WTC11 (cell line): ENCODE results near the gene DNA2. TPM values are rescaled to one million over a fixed set of nuclear protein-coding genes. Genes with fewer than 3 reads are reported as not detected.

Source experiments
- ATAC-seq: fragments of 200-7000 bp; cut with Tn5 transposase; 2 replicates; pipeline ENCODE4 v1.10.0; 2021; ENCODE audit warnings: mild to moderate bottlenecking, moderate library complexity
- CTCF ChIA-PET: fragments of 300-600 bp; sonication (Branson Sonifier 250); formaldehyde crosslinking; loops from one replicate; lab custom pipeline; 2021; ENCODE audit warnings: antibody characterized with exemption; lab: Charles Lee
- POLR2A ChIA-PET: fragments of 350-600 bp; sonication (Branson Sonifier 250); formaldehyde crosslinking; loops from one replicate; lab custom pipeline; 2021; ENCODE audit warnings: antibody characterized with exemption; lab: Charles Lee
- DNase-seq: peaks from one replicate; pipeline ENCODE4 v3.0.0; 2021; ENCODE audit warnings: low spot score
- H3K27ac Mint-ChIP-seq: 2 replicates; pipeline ENCODE4 v1.8.0; 2021; ENCODE audit warnings: mixed read lengths
- H3K27me3 Mint-ChIP-seq: 2 replicates; pipeline ENCODE4 v1.8.0; 2021; ENCODE audit warnings: low read depth, mild to moderate bottlenecking, moderate library complexity, mixed read lengths
- H3K36me3 Mint-ChIP-seq: 2 replicates; pipeline ENCODE4 v1.8.0; 2021; ENCODE audit warnings: mixed read lengths
- H3K4me1 Mint-ChIP-seq: 2 replicates; pipeline ENCODE4 v1.8.0; 2022; ENCODE audit warnings: mixed read lengths
- H3K4me3 Mint-ChIP-seq: 2 replicates; pipeline ENCODE4 v1.8.0; 2021; ENCODE audit warnings: mild to moderate bottlenecking, moderate library complexity, mixed read lengths
- H3K9me3 Mint-ChIP-seq: 2 replicates; pipeline ENCODE4 v1.8.0; 2021; ENCODE audit warnings: mixed read lengths
- AFF4 ChIP-seq: sonication (generic); formaldehyde crosslinking; IDR thresholded peaks from 2 replicates; pipeline ENCODE4 v1.8.1; 2023; ENCODE audit warnings: mild to moderate bottlenecking, missing genetic modification reagents, borderline replicate concordance
- ARID4B ChIP-seq: sonication (generic); formaldehyde crosslinking; IDR thresholded peaks from 2 replicates; pipeline ENCODE4 v1.8.0; 2023; ENCODE audit warnings: missing genetic modification reagents, mild to moderate bottlenecking, borderline replicate concordance
- ATF3 ChIP-seq: sonication (generic); formaldehyde crosslinking; conservative IDR thresholded peaks from 2 replicates; pipeline ENCODE4 v1.8.1; 2022; ENCODE audit warnings: mild to moderate bottlenecking, missing genetic modification reagents
- CBFB ChIP-seq: sonication (generic); formaldehyde crosslinking; IDR thresholded peaks from 2 replicates; pipeline ENCODE4 v1.8.1; 2022; ENCODE audit warnings: mild to moderate bottlenecking, low read depth, missing genetic modification reagents
- E2F1 ChIP-seq: sonication (generic); formaldehyde crosslinking; IDR thresholded peaks from 2 replicates; pipeline ENCODE4 v1.8.0; 2022; ENCODE audit warnings: mild to moderate bottlenecking, missing genetic modification reagents
- FOXK1 ChIP-seq: sonication (generic); formaldehyde crosslinking; IDR thresholded peaks from 2 replicates; pipeline ENCODE4 v1.8.0; 2022; ENCODE audit warnings: mild to moderate bottlenecking, moderate library complexity, missing genetic modification reagents
- GTF2I ChIP-seq: fragments of 250-450 bp; sonication (Bioruptor Pico); conservative IDR thresholded peaks from 2 replicates; pipeline ENCODE4 v1.4.0; 2021; ENCODE audit warnings: mild to moderate bottlenecking
- HMGXB4 ChIP-seq: sonication (generic); formaldehyde crosslinking; IDR thresholded peaks from 2 replicates; pipeline ENCODE4 v1.8.1; 2023; ENCODE audit warnings: mild to moderate bottlenecking, moderate library complexity, missing genetic modification reagents
- NFATC4 ChIP-seq: fragments of 250-450 bp; sonication (Bioruptor Pico); IDR thresholded peaks from 2 replicates; pipeline ENCODE4 v1.9.0; 2021; ENCODE audit warnings: mild to moderate bottlenecking
- SMAD3 ChIP-seq: sonication (generic); formaldehyde crosslinking; IDR thresholded peaks from 2 replicates; pipeline ENCODE4 v1.8.0; 2022; ENCODE audit warnings: missing genetic modification reagents, mild to moderate bottlenecking, borderline replicate concordance
- TCF7 ChIP-seq: sonication (generic); formaldehyde crosslinking; IDR thresholded peaks from 2 replicates; pipeline ENCODE4 v1.8.0; 2022; ENCODE audit warnings: mild to moderate bottlenecking, low read depth, missing genetic modification reagents, moderate library complexity
- ZMAT4 ChIP-seq: fragments of 250-450 bp; sonication (Bioruptor Pico); IDR thresholded peaks from 2 replicates; pipeline ENCODE4 v1.9.0; 2021; ENCODE audit warnings: mild to moderate bottlenecking
- ZNF121 ChIP-seq: sonication (generic); formaldehyde crosslinking; IDR thresholded peaks from 2 replicates; pipeline ENCODE4 v1.8.0; 2023; ENCODE audit warnings: missing genetic modification reagents
- ZNF671 ChIP-seq: fragments of 250-450 bp; sonication (Bioruptor Pico); IDR thresholded peaks from 2 replicates; pipeline ENCODE4 v1.8.0; 2021; ENCODE audit warnings: mild to moderate bottlenecking
- total RNA-seq: library from RNA; stranded (reverse); gene quantifications from 3 replicates; pipeline ENCODE4 v1.2.3, GENCODE V29; 2021

DNA2 gene
- total RNA-seq, 1 experiment from 2014 or later: 46.3 TPM

- TF ChIP-seq ARID4B (CRISPR knock-in tag) (no peak), E2F1 (CRISPR knock-in tag) (no peak), CBFB (CRISPR knock-in tag) (no peak), AFF4 (CRISPR knock-in tag) (no peak), SMAD3 (CRISPR knock-in tag) (no peak), FOXK1 (no peak), ZMAT4 (CRISPR knock-in tag) (no peak), ZNF671 (no peak), ATF3 (CRISPR knock-in tag) (no peak)
Observed at GRCh38 chr10:68442971-68443370, 28.8 kb downstream of the DNA2 start (continued).

GRCh38 chr10:68440898-68441297, 30.9 kb downstream of the DNA2 start:
- POLR2A ChIA-PET: no interaction called here
- Mint-ChIP-seq H3K27ac (no peak overlapping the region), H3K4me1 (no peaks in the 10 kb centered on the region)

More at GRCh38 chr10:68440898-68441297, 30.9 kb downstream of the DNA2 start:
- Mint-ChIP-seq H3K36me3 (peaks cover 43% of the 10 kb centered on the region), H3K4me3 (no peak overlapping the region), H3K27me3 (no peaks in the 10 kb centered on the region)
- CTCF ChIA-PET: no interaction called here
- TF ChIP-seq GTF2I: peak; percentile 4; the same call in 1 of the 2 replicates
- TF ChIP-seq NFATC4 (CRISPR knock-in tag): no peak
- no peak for TF ChIP-seq SMAD3 (CRISPR knock-in tag)
- no peak for TF ChIP-seq TCF7 (CRISPR knock-in tag)
- no peak for TF ChIP-seq HMGXB4 (CRISPR knock-in tag)
- peak; percentile 19; the same call in 1 of the 2 replicates for TF ChIP-seq ZNF121 (CRISPR knock-in tag)
- TF ChIP-seq, all 79 proteins: peak for 2
- DNase-seq (no peak), ATAC-seq (no peak)
- H3K9me3 Mint-ChIP-seq: no peaks in the 10 kb centered on the region
